ENCODE results near the gene GLYAT. TPM values are rescaled to one million over a fixed set of nuclear protein-coding genes. Genes with fewer than 3 reads are reported as not detected.

Gene GLYAT
- total and polyA plus RNA-seq, 10 donors, result not detected

DNA sequence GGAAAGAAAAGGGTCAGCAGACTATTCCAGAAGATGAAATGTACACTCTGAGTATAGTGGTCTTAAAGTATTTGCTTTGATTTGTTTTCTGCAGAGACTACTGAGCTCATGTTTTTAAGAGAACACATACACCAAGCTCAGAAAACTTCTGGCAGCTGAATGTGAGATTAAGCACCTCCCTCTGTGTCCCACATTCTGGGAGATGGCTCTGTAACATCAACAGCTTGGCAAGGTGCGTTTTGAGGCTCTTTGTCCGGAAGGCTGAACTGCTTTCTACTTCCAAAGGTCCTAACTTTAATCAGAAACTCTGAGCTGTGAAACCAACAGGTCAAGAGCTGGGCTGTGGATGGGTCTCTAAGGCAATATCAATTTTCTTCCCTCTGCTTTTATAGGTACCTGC, 36.4 kb upstream of the GLYAT start:
- Histone ChIP-seq H3K36me3 (no peaks in the 10 kb centered on the region), H3K4me3 (no peak overlapping the region), H3K27me3 (replicated peaks in 1 of 7) (no peaks in the 10 kb centered on the region), H3K4me1 (no peaks in the 10 kb centered on the region), H3K27ac (no peak overlapping the region), H3K9me3 (no peaks in the 10 kb centered on the region)
- TF ChIP-seq POLR2A (IDR thresholded peaks at IDR 0.05) (no peak), POLR2AphosphoS5 (IDR thresholded peaks at IDR 0.05) (no peak)
- TF ChIP-seq, protein P1, sequence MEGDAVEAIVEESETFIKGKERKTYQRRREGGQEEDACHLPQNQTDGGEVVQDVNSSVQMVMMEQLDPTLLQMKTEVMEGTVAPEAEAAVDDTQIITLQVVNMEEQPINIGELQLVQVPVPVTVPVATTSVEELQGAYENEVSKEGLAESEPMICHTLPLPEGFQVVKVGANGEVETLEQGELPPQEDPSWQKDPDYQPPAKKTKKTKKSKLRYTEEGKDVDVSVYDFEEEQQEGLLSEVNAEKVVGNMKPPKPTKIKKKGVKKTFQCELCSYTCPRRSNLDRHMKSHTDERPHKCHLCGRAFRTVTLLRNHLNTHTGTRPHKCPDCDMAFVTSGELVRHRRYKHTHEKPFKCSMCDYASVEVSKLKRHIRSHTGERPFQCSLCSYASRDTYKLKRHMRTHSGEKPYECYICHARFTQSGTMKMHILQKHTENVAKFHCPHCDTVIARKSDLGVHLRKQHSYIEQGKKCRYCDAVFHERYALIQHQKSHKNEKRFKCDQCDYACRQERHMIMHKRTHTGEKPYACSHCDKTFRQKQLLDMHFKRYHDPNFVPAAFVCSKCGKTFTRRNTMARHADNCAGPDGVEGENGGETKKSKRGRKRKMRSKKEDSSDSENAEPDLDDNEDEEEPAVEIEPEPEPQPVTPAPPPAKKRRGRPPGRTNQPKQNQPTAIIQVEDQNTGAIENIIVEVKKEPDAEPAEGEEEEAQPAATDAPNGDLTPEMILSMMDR (IDR thresholded peaks at IDR 0.05 in 8 of 11, conservative IDR thresholded peaks at IDR 0.05 in 3 of 11), result no peak
- intact Hi-C loops (cut with DNase I; ENCODE audit: low total_unique reads), result no loop called here
- no peak for DNase-seq
- 59 to 90% (median 88%) methylated on average over 2 of the region's 2 CpGs for WGBS, 5 donors

DNA sequence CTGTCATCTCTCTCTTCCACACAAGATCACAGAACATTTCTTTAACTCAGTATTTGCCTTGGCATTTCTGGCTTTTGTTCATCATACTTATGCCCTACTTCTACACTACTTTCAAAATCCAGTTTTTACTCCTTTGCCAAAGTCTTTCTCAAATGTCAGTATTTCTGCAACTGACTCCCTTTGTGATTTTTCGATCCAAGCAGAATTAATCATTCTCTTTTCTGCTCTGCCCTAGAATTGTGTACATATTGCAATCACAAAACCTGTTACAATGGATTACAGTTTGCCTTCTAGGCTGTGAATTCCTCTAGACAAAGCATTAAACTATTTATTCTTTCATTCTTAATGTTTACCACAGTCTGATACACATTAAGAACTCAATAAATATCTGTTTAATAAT, 33.3 kb upstream of the GLYAT start:
- no peak for TF ChIP-seq POLR2A (IDR thresholded peaks at IDR 0.05)
- TF ChIP-seq, protein P1 (IDR thresholded peaks at IDR 0.05 in 8 of 11, conservative IDR thresholded peaks at IDR 0.05 in 3 of 11), result no peak
- no peak for TF ChIP-seq POLR2AphosphoS5 (IDR thresholded peaks at IDR 0.05)
- no peak overlapping the region for H3K27ac ChIP-seq
- intact Hi-C loops (cut with DNase I; ENCODE audit: low total_unique reads), result no loop called here
- H3K36me3 ChIP-seq, result no peaks in the 10 kb centered on the region
- H3K9me3 ChIP-seq, result no peaks in the 10 kb centered on the region
- no peaks in the 10 kb centered on the region for H3K27me3 ChIP-seq (replicated peaks in 1 of 7)
- no peak for DNase-seq
- WGBS, 5 donors, result 65 to 87% (median 80%) methylated on average over 1 of the region's 1 CpG
- no peaks in the 10 kb centered on the region for H3K4me1 ChIP-seq
- no peak overlapping the region for H3K4me3 ChIP-seq

DNA sequence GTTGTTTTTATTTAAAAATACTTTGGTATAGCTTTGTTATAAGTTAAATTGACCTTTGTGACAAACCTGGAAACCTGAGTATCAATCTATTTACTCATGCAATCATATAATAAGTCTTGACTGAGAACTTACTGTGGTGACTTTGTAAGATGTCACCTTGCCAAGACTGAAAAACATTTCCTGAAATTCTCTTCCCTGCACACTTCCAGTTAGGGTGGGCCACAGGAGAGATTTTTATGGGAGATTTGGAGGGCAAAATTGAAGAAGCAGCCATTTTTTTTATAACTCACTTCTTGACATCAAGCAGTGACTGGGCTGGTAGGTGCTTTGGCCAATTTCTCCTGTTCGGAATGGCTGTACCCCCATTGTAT, 31.4 kb upstream of the GLYAT start:
- Histone ChIP-seq H3K4me1 (no peaks in the 10 kb centered on the region), H3K27me3 (replicated peaks in 1 of 7) (no peaks in the 10 kb centered on the region), H3K27ac (no peak overlapping the region), H3K36me3 (no peaks in the 10 kb centered on the region), H3K9me3 (no peaks in the 10 kb centered on the region), H3K4me3 (no peak overlapping the region)
- intact Hi-C loops (cut with DNase I; ENCODE audit: low total_unique reads), result no loop called here
- TF ChIP-seq POLR2A (IDR thresholded peaks at IDR 0.05) (no peak), POLR2AphosphoS5 (IDR thresholded peaks at IDR 0.05) (no peak)
- TF ChIP-seq, protein P1 (IDR thresholded peaks at IDR 0.05 in 8 of 11, conservative IDR thresholded peaks at IDR 0.05 in 3 of 11), result no peak
- WGBS, 5 donors, result 63 to 97% (median 91%) methylated on average over 1 of the region's 1 CpG
- no peak for DNase-seq

DNA sequence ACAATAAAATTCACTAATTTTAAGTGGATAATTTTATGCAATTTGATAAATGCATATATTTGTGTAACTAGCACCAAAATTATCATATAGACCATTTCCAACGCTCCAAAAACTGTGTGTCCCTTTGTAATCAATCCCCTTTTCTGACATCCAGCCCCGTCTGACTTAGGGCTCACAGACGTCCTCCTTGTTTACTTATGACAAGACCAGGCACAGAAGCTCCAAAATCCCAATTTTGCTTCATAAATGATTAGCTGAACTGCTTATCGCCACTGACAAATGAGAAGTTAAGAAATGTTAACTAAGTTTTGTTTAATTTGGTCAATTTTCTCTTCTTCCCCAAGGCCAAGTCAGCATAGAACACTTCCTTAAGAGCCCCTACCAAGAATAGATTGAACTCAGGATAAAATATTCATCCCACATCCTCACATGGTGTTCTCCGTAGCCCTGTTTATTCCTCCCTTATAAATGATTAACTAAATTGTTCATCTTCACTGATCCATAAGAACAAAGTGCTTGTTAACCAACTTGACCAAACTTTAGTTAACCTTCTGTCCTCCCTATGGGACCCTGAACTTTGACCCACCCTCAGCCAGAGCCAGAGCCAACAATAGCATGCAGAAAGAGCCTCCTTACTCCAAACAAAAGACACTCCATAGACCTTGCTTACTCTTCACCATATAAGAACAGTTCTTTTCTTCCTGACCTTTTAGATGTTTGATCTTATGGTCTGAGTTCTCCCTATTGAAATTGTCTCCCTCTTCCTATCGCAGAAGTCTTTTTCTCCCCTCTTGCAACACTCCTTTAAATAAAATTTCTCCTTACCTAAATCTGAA, 30.8 kb upstream of the GLYAT start:
- Histone ChIP-seq H3K27me3 (replicated peaks in 1 of 7) (no peaks in the 10 kb centered on the region), H3K4me3 (no peak overlapping the region), H3K36me3 (no peaks in the 10 kb centered on the region), H3K27ac (no peak overlapping the region), H3K9me3 (no peaks in the 10 kb centered on the region), H3K4me1 (no peaks in the 10 kb centered on the region)
- TF ChIP-seq POLR2A (IDR thresholded peaks at IDR 0.05) (no peak), POLR2AphosphoS5 (IDR thresholded peaks at IDR 0.05) (no peak)
- TF ChIP-seq, protein P1 (IDR thresholded peaks at IDR 0.05 in 8 of 11, conservative IDR thresholded peaks at IDR 0.05 in 3 of 11), result no peak
- DNase-seq, result no peak
- intact Hi-C loops (cut with DNase I; ENCODE audit: low total_unique reads), result no loop called here
- WGBS, 5 donors, result 74 to 85% (median 84%) methylated on average over 6 of the region's 6 CpGs
